Ovary (tissue), 9 donors: ENCODE measurements around the gene CIC. TPM values are rescaled to one million over a fixed set of nuclear protein-coding genes. Genes with fewer than 3 reads are reported as not detected.

ENCODE experiments used
- DNase-seq, 5 donors: peaks; one replicate each; pipeline ENCODE4 v3.0.0-alpha.2; 2019 to 2020
- H3K27ac ChIP-seq, 2 donors: fragments of 200-600 bp; one replicate each; pipeline versions ENCODE4 v1.5.1 to v1.8.0; 2019 to 2022
- H3K27me3 ChIP-seq: fragments of 200-600 bp; one replicate; pipeline ENCODE4 v1.8.0; 2022
- H3K36me3 ChIP-seq: fragments of 200-600 bp; sonication (generic); one replicate; pipeline ENCODE4 v1.5.1; 2019
- H3K4me1 ChIP-seq: one replicate; pipeline ENCODE4 v1.8.1; 2013; ENCODE audit warnings: mild to moderate bottlenecking, moderate library complexity; ENCODE audit not compliant: insufficient read depth
- H3K4me3 ChIP-seq: fragments of 200-600 bp; sonication (generic); one replicate; pipeline ENCODE4 v1.5.1; 2017
- H3K9me3 ChIP-seq, 2 donors: fragments of 200-600 bp in 1 of 2; sonication (generic) in 1 of 2; one replicate each; pipeline versions ENCODE4 v1.5.1 to v1.8.1; 2013 to 2019; ENCODE audit warnings: mild to moderate bottlenecking in 1 of 2, moderate library complexity in 1 of 2
- CTCF ChIP-seq, 3 donors: fragments of 450-650 bp in 2 of 3; fragments of 200-600 bp in 1 of 3; IDR thresholded peaks; one replicate each; pipeline versions ENCODE4 v1.5.1 to v1.8.0; 2016 to 2022; ENCODE audit warnings: antibody characterized with exemption in 3 of 3, mild to moderate bottlenecking in 1 of 3
- EP300 ChIP-seq: sonication (generic); formaldehyde crosslinking; IDR thresholded peaks from one replicate; pipeline ENCODE4 v1.6.1; 2017; ENCODE audit warnings: antibody characterized with exemption
- POLR2A ChIP-seq: fragments of 450-650 bp; IDR thresholded peaks from one replicate; pipeline ENCODE4 v1.6.1; 2017; ENCODE audit warnings: antibody characterized with exemption, mild to moderate bottlenecking, moderate library complexity
- WGBS, 3 donors: extraction: QIAGEN DNeasy Blood & Tissue Kit in 1 of 3; methylation state at CpG; one replicate each; pipeline versions ENCODE4 v1.1.5 to v1.1.7; 2013 to 2017; 5-methylcytosine and 5-hydroxymethylcytosine counted together
- intact Hi-C, 4 donors: fragments of 100-400 bp; cut with DNase I; formaldehyde crosslinking; loops; one replicate each; pipeline versions ENCODE4 v1.11.0 to v1.15.1; 2022 to 2023
- polyA plus RNA-seq, 2 donors: library from polyadenylated mRNA; stranded (reverse); fragments of 200-250 nt in 1 of 2; fragments of 350-450 nt in 1 of 2; fragmentation: Illumina TruSeq in 1 of 2; extraction: RNeasy Lipid Tissue Mini Kit (QIAGEN cat#74804) in 1 of 2; gene quantifications; one replicate each; pipeline ENCODE4 v1.2.3, GENCODE V29; 2013 to 2014
- total RNA-seq, 7 donors: library from RNA; depleted of rRNA in 2 of 7; stranded (reverse); fragments of >200 nt in 2 of 7; fragmentation: NEBNext Ultra II Directional in 3 of 7; extraction: Animal tissue kit (Norgen Biotek cat#: 25700) in 3 of 7; gene quantifications; one replicate each; pipeline versions ENCODE4 v1.1.0 to v1.2.4, GENCODE V29; 2016 to 2023
- donor health status: DM: no; HTN: no; CAD: no; lungs with moderate emphysema.
- donor health status: DM: no; HTN: no; CAD: no.
- donor health status: Bipolar disorder and iron deficiency.
- donor health status: DM: yes; HTN: yes; CAD: no.
- donor health status: DM: no; HTN: no; CAD: no.
- donor health status: DM: yes; HTN: yes; CAD: no.

Gene CIC
- total and polyA plus RNA-seq, 9 donors: 6.6 to 139 (median 97.9) TPM

- intact Hi-C loops: no loop called here
- H3K9me3 ChIP-seq: no peaks in the 10 kb centered on the region
- DNase-seq: no peak
Observed at GRCh38 chr19:42322305-42322704, 53.3 kb downstream of the CIC start.

GRCh38 chr19:42323473-42323851, 54.4 kb downstream of the CIC start:
- Histone ChIP-seq H3K4me3 (no peak overlapping the region), H3K27ac (no peak overlapping the region), H3K36me3 (no peaks in the 10 kb centered on the region), H3K27me3 (no peaks in the 10 kb centered on the region), H3K4me1 (peaks cover 8% of the 10 kb centered on the region), H3K9me3 (no peaks in the 10 kb centered on the region)
- TF ChIP-seq EP300 (no peak), CTCF (IDR thresholded peaks at IDR 0.05) (no peak), POLR2A (no peak)
- intact Hi-C loops: no loop called here
- 16 to 21% (median 20%) methylated on average over 28 to 29 of the region's 29 CpGs for WGBS, 3 donors
- DNase-seq: no peak

More at GRCh38 chr19:42322305-42322704, 53.3 kb downstream of the CIC start:
- no peak for TF ChIP-seq POLR2A
- no peak for TF ChIP-seq EP300
- TF ChIP-seq CTCF (IDR thresholded peaks at IDR 0.05): no peak
- Histone ChIP-seq H3K27ac (no peak overlapping the region), H3K4me1 (peaks cover 8% of the 10 kb centered on the region), H3K36me3 (no peaks in the 10 kb centered on the region), H3K4me3 (no peak overlapping the region), H3K27me3 (no peaks in the 10 kb centered on the region)
- WGBS, 3 donors: 63 to 72% (median 64%) methylated on average over 9 of the region's 9 CpGs

- intact Hi-C loops: no loop called here
- DNase-seq: peak in 2 of 5 donors; percentile 42 to 46
- Histone ChIP-seq H3K9me3 (no peaks in the 10 kb centered on the region), H3K36me3 (no peaks in the 10 kb centered on the region), H3K4me3 (peak overlapping the region; percentile 93), H3K4me1 (peaks cover 8% of the 10 kb centered on the region), H3K27ac (no peak overlapping the region), H3K27me3 (no peaks in the 10 kb centered on the region)
- 1 to 2% (median 1%) methylated on average over 29 to 92 of the region's 92 CpGs for WGBS, 3 donors
- no peak for TF ChIP-seq CTCF (IDR thresholded peaks at IDR 0.05)
- no peak for TF ChIP-seq POLR2A
- TF ChIP-seq EP300: no peak
Observed at GRCh38 chr19:42323852-42324654, 55.0 kb downstream of the CIC start.

GRCh38 chr19:42324655-42325307, 55.7 kb downstream of the CIC start:
- no peaks in the 10 kb centered on the region for H3K9me3 ChIP-seq
- peaks cover 8% of the 10 kb centered on the region for H3K4me1 ChIP-seq
- no peak overlapping the region for H3K27ac ChIP-seq
- intact Hi-C loops: no loop called here
- WGBS, 3 donors: 1 to 3% (median 2%) methylated on average over 30 to 38 of the region's 38 CpGs
- peak in 2 of 3 donors; percentile 67 to 82 for TF ChIP-seq CTCF (IDR thresholded peaks at IDR 0.05)
- no peak for TF ChIP-seq POLR2A
- H3K4me3 ChIP-seq: peak overlapping the region; percentile 93
- H3K36me3 ChIP-seq: no peaks in the 10 kb centered on the region
- peak in 4 of 5 donors; percentile 28 to 67 (median 64) for DNase-seq
- no peaks in the 10 kb centered on the region for H3K27me3 ChIP-seq
